GM19043 (cell line): ENCODE results near the gene FAM219B.

Experiments used
- ATAC-seq: cut with Tn5 transposase; IDR thresholded peaks from one replicate; pipeline ENCODE4 v1.9.1; 2021; ENCODE audit warnings: low read depth; ENCODE audit not compliant: unreplicated experiment

Gene FAM219B

DNA sequence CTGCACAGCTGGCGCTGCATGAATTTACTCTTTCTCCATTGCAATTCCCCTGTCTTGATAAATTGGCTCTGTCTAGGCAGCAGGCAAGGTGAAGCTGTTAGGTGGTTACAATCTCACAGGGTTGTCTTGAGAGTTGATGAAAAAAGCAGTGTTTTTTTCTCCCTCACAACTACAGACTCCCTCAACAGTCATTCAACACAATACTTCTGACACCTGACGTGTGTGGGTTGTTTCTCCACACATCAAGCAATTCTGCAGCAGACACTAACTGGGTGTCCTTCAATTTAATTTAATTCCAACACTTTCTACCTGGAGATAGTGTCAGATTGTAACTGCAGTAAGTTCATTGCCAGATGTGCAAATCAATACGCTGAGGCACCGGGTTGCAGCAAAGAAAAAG is 28.4 kb downstream of the FAM219B start:
- no peak for ATAC-seq

DNA sequence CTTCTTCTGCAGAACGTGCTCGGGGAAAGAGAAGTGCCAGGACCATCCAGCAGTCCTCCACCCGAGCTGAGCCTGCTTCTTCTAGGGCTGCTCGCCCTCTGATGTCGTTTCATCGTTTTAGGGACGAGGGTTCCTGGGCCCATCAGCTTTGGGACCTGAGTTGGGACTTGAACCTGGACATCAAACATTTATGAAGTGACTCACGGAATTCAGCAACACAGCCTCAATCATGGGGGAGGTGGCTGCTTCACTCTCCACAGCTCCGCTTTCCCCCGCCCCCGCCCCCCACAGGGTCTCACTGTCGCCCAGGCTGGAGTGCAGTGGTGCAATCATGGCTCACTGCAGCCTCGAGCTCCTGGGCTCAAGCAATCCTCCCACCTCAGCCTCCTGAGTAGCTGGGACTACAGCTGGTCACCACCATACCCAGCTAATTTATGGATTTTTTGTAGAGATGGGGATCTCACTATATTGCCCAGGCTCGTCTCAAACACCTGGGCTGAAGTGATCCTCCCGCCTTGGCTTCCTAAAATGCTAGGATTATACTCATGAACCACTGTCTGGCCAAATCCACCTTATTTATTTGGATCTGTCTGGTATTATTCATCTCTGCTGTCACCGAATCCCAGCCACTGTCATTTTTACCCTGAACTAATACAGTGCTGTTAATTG is 32.8 kb downstream of the FAM219B start:
- no peak for ATAC-seq

DNA sequence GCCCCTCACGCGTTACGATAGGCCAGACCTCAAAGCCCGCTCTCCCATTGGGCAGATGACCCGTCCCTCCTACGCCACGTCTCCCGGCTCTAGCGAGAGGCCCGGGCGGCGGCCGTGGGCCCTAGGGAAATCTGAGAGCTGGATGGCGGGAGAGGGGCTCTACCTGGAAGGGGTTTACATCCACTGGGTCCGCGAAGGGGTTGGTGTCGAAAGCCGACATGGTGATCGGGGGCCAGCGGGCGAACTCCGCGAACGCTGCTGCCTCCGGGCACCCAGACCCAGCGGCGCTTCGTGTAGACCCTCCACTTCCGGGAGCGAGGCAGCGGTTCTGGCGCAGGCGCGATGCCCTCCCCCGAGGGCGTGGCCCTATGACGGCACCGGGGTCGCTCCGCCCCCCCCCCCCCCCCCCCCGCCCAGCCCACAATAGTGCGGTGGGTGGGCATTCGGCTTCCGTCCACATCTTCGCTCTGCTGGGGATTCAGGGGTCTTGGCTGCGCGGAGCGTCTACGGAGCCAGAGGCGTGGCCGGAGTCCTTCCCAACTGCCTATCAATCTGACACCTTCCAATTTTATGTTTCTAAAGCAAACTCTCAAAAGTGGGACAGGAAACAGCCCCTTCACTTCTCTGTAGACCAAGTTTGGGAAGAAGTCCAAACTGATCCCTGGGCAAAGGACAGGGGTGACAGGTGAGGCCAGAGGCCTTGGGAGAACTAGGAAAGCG is 33.5 kb downstream of the FAM219B start, which contains the start of gene SCAMP2:
Gene SCAMP2 (minus strand): TSS at position 330 of the 720 bp plus-strand sequence. CDS start 110 bp downstream, at position 220.
- peak; percentile 68 for ATAC-seq

DNA sequence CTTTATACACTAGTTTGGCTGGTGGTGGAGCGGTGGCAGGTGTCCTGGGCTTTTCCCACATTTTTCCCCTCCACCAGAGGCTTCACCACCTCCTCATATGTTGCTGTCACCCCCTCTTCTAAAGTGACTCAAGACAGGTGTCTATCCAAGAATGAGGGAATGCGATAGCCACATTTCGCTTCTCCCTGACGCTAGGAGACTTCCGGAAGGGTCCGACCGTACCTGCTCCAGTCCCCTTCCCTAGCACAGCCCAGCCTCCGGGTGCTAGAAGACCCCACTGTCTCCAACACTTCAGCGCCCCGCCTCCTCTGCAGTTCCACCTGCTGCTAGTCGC is 34.0 kb downstream of the FAM219B start:
- ATAC-seq: no peak

DNA sequence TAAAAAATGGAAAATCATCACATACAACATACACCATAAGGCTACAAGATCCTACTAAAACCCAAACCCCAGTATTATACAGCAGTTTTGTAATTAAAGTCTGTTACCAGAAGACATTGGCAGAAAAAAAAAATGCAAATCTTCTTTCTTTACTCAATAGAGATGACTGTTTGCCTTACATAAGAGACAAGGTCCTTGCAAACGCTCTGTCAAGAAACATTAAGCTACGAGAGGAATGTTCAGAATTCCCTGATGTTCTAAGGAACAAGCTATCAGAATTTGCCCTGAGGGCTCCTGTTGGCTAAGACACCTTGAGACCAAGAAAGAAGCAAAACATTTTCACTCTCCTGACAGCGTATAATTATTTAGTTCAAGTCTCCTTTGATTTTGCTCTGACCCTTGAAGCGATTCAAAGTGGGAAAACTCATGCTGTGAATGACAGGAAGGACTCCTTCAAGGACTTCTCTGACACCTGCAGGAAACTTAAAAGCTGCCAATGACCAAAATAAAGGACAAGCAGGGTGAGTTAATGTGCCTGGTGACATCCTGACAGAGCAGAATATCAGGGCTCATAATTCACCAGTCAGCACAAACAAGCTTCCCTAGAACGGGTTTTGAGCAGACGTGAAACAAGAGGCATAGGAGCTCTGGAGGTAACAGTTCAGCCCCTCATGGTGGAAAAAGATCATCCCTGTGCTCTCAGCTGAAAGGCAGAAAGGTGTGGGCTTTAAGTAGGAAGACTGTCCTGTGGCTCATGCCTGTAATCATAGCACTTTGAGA is 36.0 kb downstream of the FAM219B start:
- ATAC-seq: no peak

DNA sequence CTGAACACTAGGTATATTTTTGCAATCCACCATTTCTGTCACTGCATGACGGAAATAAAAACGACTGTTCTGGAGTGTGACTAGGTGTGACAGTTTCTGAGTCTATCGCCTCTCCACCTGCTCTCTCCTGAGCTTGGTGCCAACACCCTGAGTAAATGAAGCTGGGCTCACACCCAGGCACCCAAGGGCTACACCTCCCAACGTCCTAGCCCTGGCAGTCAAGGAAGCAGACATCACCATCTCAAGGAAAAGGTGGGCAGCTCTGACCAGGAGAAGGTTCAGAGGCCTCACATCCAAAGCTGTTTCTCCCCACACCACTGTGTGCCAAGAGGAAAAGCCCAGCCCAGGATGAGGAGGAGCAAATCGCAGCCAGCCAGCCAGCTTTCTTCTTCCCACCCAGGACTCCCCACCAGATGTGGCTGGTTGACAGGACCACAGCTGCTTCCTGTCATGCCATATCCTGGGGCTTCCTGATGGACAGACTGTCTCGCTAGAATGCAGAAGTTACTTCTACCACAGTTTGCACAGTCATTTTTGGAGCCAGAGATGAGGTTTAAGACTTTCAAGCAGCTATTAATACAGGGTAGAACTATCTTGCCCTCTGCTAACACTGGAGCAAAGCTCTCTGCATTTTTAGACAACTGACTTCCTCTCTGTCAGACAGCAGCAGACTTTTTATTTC is 36.8 kb downstream of the FAM219B start:
- peak; percentile 66 for ATAC-seq

DNA sequence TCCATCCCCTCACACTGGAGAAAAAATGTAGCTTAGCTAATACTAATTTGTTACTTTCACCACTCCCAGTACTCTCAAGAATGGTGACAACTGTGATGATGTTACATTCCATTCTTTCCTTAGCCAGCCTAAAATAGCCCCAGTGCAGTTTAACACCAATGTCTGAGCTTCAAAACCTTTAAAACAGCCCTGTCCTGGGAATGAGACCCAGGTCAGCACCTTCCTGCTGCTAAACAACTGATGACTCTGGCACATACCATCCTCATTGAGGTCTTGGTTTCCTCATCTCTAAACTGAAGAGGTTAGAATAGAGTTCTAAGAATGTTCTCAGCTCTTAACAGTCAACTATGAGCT is 37.3 kb downstream of the FAM219B start:
- no peak for ATAC-seq

DNA sequence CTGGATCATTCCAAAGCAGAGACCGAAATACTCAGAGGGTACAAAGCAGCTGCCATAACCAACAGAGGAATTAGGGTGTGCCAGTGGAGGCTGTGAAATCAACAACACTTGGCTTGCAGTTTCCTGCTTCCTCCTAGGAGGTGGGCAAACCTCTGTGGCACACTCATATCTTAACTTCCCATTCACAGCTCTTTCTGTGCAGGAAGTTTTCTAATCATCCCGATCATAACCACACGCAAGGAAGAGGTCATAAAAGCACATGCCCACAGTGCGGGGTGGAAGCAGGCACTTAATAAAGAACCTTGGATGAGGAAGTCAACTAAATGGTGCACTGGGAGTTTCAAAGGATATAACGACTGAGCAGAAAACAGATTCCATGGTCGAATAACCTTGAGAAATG is 38.6 kb downstream of the FAM219B start:
- ATAC-seq: no peak

DNA sequence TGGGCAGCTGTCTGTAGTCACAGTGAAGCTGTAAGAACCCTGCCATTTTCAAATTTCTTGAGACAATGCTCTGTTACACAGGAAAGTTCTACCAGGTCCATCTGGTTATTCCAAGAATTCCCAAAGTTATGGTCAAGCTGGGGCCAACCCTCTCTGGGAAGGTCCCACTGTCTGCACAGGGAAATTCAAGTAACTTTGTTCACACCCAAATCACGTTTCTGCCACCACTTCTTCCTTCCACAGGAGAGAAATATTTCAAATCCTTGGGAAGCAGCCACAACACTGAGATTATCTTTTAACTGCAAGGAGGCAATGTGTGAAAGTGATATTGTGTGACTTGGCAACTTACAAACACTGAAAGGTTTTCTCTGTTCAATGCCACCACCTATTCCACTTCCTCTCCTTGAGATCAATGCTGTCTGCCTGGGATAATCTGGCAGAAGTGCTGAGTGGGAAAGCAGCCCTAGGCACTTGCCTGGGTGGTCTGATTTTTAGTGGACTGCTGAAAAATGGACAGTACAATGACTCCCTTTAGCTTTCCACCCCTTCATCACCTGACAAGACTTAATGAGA is 39.1 kb downstream of the FAM219B start:
- no peak for ATAC-seq

DNA sequence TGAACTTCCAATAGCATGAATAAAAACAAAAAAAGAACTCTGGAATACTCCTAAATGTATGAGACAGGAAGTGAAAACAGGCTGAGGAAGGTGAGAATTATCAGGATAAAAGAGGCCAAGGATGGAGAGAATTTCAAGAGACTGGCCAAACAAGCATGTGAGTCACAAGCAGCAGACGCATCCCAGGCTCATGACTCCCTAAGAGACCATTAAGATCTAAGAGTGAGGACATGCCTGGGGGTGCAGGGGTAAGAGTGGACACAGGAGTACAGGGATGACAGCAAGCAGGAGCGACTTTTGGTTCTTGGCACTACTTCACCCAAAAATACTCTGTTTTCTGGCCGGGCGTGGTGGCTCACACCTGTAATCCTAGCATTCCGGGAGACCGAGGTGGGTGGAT is 40.6 kb downstream of the FAM219B start:
- ATAC-seq: no peak

DNA sequence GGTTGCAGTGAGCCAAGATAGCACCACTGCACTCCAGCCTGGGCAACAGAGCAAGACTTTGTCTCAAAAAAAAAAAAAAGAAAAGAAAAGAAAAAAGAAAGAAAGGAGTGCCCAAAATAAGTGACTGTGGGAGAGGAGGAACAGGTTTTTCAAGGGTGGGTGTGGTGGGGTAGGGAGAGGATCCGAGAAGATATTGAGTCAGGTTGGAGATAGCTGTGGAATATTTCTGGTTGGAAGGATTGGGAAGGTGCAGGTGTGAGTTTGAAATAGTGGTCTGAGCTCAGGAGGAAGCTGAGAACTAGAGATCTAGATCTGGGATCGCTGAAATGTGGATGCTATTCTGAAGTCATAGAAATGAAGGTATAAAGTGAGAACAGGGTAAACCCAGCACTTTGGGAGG is 41.3 kb downstream of the FAM219B start:
- ATAC-seq: no peak

DNA sequence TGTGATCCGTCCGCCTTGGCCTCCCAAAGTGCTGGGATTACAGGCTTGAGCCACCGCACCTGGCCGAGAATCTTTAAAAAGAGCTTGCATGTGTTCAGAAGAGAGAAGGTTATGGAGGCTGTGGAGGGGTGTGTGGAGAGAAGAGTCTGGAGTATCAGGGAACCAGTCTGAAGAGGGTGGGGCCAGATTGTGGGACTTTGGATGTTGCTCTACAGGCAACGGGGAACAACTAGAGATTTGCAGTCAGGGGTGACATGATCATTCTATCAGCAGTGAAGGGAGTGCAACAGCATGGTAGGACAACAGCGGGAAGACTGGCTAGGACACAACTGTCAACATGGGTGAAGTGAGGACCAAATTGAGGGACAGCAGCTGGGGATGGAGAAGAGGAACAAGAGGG is 42.4 kb downstream of the FAM219B start:
- ATAC-seq: no peak

DNA sequence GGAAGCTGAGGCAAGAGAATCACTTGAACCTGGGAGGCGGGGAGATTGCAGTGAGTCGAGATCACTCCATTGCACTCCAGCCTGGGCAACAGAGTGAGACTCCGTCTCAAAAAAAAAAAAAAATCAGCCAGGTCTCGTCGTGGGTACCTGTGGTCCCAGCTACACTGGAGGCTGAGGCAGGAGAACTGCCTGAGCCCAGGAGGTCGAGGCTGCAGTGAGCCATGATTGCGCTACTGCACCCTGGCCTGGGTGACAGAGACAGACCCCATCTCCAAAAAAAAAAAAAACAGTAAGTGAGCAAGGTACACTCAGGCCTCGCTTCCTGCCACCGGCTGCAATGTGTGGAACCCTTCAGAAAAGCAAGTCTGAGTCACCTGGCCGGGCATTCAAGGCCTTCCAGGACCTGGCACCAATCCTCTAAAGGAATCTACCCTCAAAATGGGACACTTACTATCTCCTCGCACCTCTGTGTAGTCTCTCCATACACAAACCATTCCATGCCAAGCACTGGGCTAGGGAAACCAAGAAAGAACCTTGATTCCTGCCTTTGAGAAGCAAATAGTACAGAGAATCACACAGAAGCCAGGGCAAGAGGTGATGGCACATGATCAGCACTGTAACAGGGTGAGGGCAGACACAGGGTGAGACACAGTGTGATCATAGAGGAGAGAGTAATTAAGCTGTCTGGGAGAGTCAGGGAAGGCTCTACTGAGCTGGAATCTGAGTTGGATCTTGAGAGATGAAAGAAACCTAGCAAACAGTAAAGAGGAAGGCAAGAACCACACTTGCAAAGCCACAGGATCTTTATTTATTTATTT is 43.2 kb downstream of the FAM219B start:
- ATAC-seq: no peak

DNA sequence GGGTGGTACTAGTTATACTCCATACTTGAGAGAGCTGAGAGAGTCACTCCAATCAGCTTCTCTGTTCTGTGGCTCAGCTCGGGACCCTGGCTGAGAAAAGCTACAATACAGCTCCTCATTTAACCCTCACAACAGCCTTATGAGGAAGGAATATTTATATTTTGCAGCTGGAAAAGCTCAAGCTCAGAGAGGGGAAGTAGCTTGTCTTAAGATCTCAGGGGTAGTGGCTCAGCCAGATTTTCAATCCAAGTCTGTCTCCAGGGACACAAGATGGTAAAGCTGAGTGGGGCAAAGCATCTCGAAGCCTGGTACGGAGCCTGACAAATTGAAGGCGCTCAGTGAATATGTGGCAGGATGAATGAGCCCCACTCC is 48.3 kb downstream of the FAM219B start:
- no peak for ATAC-seq

DNA sequence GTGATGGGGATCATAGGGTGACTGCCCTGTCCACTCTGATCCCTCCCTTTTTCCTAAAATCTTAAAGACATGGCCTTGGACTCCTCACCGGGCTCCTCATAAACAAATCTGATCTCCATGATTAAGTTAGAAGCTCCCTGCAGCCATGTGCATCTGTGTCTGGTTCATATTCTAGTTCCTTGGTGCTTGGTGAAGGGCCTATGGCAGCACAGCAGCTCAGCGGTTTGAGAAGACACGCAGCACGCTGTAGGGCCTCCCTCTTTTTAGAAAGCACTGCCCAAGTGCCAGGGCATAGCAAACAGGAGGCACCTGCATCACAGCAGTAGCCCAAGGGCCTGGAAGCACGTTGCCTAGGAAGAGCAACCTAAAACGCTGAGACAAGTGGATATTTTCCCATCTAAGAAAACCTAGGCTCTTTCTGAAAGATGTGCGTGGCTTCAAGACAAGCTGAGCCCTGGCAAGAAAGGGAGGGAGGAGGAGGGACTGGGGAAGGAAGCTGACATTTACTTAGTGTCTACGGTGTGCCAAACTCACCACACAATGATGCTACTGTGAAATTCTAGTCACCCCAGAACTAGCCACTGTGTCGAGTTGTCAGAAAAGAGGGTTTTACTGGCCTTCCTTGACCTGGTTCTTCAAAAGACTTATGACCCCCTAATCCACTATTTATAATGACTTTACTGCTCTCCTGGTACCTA is 48.8 kb downstream of the FAM219B start:
- no peak for ATAC-seq

DNA sequence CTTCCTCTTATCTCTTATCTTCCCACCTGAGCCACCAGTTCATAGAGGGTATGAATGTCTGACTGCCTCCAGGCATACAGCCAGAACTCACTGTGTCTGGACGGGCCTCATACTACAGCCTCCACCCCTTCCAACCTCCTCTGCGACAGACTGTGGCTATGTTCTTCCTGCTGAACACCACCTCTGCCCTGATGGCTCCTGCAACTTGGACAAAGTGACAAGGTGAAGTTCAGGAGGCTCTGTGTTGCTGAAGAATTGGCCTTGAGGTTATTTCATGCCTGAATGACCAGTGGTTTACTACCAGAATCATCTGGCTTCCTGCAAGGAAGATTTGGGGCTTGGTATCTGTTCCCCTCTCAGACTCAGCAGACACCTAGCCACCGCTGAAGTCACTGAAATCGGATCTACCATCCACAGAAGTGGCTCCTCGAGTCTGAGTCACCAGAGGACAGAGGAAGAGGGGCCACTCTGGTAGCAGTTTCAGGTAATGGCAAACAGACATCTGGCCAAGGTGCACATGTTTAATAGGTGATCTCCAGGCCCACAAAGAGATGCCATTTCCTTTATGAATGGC is 49.5 kb downstream of the FAM219B start:
- peak; percentile 87 for ATAC-seq

DNA sequence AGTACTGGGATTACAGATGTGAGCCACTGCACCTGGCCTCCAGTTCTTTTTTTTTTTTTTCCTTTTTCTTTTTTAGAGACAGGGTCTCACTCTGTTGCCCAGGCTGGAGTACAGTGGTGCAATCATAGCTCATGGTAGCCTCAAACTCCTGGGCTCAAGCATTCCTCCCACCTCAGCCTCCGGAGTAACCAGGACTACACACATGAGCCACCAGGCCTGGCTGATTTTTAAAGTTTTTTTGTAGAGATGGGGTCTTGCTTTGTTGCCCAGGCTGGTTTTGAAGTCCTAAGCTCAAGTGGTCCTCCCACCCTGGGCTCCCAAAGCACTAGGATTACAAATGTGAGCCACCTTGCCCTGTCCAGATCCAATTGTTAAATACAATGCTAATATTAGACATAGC is 50.1 kb downstream of the FAM219B start:
- ATAC-seq: no peak

DNA sequence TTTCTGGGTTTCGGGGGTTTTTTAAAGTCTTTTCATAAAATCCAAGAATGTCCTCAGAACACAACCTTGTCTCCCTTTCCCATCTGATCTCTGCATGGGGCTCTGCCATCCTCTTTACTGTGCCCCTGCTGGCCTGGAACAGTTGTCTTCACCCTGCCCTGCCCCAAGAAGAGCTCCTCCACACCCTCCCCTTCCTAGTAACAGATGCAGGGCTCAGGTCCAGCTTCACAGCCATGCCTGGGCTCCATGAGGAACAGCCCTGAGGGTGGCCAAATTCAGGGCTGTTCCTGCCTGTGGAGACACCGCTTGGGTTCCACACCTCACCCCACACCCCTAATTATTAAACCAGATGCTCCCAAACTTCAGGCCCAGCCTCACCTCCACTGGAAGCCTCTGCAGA is 50.8 kb downstream of the FAM219B start:
- ATAC-seq: no peak

DNA sequence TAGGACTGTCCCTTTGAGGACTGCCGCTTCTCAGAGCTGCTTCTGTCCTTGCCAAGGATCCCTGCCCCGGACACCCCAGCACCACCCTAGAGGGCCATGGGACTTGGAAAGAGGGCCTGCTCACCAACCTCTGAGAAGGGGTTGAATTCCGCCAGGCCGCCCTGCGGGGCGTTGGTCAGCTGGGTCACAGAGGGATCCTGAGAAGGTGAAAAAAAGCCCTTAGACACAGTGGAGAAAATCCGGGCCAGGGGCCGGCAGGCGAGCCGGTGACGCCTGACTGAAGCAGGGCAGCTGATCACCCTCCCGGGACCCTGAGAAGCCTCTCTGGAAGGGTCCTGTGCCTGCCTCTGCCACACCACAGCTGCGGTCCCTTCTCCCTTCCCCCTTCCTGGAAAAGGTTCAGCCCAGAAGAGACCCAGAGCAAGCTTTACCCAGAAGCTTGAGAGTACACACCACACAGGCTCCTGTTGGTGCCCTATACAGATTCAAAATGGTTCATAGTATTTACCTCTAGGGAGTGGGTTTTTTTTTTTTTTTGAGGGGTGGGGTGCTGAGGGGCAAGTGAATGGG is 52.1 kb downstream of the FAM219B start:
- no peak for ATAC-seq
